Breast epithelium (tissue), 4 donors: ENCODE data around the gene LRRTM4. TPM values are rescaled to one million over a fixed set of nuclear protein-coding genes. Genes with fewer than 3 reads are reported as not detected.

Experiments used
- DNase-seq, 2 donors: peaks; one replicate each; pipeline ENCODE4 v3.0.0-alpha.2; 2019; ENCODE audit warnings: low spot score in 2 of 2
- H3K27ac ChIP-seq, 2 donors: fragments of 200-600 bp; sonication (generic) in 1 of 2; one replicate each; pipeline ENCODE4 v1.5.1; 2016 to 2019; ENCODE audit warnings: mild to moderate bottlenecking in 1 of 2
- H3K27me3 ChIP-seq, 2 donors: fragments of 200-600 bp; sonication (generic) in 1 of 2; one replicate each; pipeline versions ENCODE4 v1.5.1 to v1.6.0; 2017 to 2019; ENCODE audit warnings: control low read depth in 1 of 2, mild to moderate bottlenecking in 1 of 2
- H3K36me3 ChIP-seq: fragments of 200-600 bp; one replicate; pipeline ENCODE4 v1.5.1; 2019
- H3K4me1 ChIP-seq, 2 donors: fragments of 200-600 bp; sonication (generic); one replicate each; pipeline ENCODE4 v1.5.1; 2016 to 2019; ENCODE audit warnings: control low read depth in 1 of 2
- H3K4me3 ChIP-seq, 3 donors: fragments of 200-600 bp; sonication (generic); 1 replicate in 2 of 3; 2 replicates in 1 of 3; pipeline ENCODE4 v1.5.1; 2016 to 2019; ENCODE audit warnings: mild to moderate bottlenecking in 3 of 3, moderate library complexity in 2 of 3
- H3K9me3 ChIP-seq, 2 donors: fragments of 200-600 bp; sonication (generic) in 1 of 2; one replicate each; pipeline ENCODE4 v1.5.1; 2016 to 2019; ENCODE audit warnings: control low read depth in 1 of 2
- POLR2A ChIP-seq: fragments of 450-650 bp; IDR thresholded peaks from one replicate; pipeline ENCODE4 v1.6.1; 2016; ENCODE audit warnings: antibody characterized with exemption, mild to moderate bottlenecking, moderate library complexity
- POLR2AphosphoS5 ChIP-seq, 3 donors: sonication (generic); formaldehyde crosslinking; IDR thresholded peaks; one replicate each; pipeline ENCODE4 v1.6.1; 2017; ENCODE audit warnings: antibody characterized with exemption in 3 of 3
- intact Hi-C: fragments of 100-400 bp; cut with DNase I; formaldehyde crosslinking; loops from one replicate; pipeline ENCODE4 v1.15.1; 2023; ENCODE audit warnings: low total_unique reads
- total RNA-seq, 3 donors: library from RNA; depleted of rRNA; stranded (reverse); fragments of >200 nt; gene quantifications; one replicate each; pipeline ENCODE4 v1.1.0, GENCODE V29; 2016
- TF ChIP-seq, protein P1 (sequence below), 3 donors: fragments of 450-650 bp; IDR thresholded peaks; one replicate each; pipeline ENCODE4 v1.5.1; 2016 to 2017; ENCODE audit warnings: antibody characterized with exemption in 3 of 3, mild to moderate bottlenecking in 3 of 3, moderate library complexity in 3 of 3

Gene LRRTM4
- total RNA-seq, 3 donors from 2014 or later, result 0.16 to 1.6 TPM; not detected in 1

DNA sequence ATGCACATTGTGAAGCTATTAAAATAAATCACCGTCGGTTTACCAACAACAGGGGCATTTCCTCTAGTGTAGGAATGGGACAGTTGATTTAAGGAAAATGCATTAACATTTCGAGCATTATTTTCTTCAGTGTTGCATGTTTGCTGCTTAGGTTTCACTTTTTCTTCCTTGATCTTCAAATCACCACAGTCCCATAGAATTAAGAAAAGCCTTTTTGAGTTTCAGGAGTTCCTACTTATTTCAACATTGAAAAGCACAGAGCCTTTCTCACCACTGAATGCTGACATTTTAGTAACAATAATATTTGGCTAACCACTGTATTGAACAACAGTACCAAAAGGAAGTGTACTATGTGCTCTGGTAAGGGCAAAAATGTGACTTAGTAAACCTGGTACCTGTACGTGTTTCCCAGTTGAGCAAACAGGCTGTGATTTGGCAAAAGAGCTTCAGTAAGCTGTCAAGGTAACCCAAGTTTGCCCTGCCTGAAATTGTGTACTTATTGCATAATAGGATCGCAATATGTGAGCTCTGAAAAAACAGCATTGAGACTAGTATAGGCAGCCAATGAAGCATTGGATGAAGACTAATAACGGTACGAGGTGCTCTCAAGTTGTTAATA lies 2.2 kb downstream of the LRRTM4 start:
- no peak for DNase-seq
- Histone ChIP-seq H3K9me3 (no peaks in the 10 kb centered on the region), H3K27ac (no peak overlapping the region), H3K27me3 (no peaks in the 10 kb centered on the region), H3K4me1 (no peaks in the 10 kb centered on the region), H3K4me3 (no peak overlapping the region), H3K36me3 (no peaks in the 10 kb centered on the region)
- intact Hi-C loops, result no loop called here
- no peak for TF ChIP-seq POLR2AphosphoS5 (IDR thresholded peaks at IDR 0.05)
- no peak for TF ChIP-seq POLR2A
- TF ChIP-seq, protein P1, sequence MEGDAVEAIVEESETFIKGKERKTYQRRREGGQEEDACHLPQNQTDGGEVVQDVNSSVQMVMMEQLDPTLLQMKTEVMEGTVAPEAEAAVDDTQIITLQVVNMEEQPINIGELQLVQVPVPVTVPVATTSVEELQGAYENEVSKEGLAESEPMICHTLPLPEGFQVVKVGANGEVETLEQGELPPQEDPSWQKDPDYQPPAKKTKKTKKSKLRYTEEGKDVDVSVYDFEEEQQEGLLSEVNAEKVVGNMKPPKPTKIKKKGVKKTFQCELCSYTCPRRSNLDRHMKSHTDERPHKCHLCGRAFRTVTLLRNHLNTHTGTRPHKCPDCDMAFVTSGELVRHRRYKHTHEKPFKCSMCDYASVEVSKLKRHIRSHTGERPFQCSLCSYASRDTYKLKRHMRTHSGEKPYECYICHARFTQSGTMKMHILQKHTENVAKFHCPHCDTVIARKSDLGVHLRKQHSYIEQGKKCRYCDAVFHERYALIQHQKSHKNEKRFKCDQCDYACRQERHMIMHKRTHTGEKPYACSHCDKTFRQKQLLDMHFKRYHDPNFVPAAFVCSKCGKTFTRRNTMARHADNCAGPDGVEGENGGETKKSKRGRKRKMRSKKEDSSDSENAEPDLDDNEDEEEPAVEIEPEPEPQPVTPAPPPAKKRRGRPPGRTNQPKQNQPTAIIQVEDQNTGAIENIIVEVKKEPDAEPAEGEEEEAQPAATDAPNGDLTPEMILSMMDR (IDR thresholded peaks at IDR 0.05), result no peak

DNA sequence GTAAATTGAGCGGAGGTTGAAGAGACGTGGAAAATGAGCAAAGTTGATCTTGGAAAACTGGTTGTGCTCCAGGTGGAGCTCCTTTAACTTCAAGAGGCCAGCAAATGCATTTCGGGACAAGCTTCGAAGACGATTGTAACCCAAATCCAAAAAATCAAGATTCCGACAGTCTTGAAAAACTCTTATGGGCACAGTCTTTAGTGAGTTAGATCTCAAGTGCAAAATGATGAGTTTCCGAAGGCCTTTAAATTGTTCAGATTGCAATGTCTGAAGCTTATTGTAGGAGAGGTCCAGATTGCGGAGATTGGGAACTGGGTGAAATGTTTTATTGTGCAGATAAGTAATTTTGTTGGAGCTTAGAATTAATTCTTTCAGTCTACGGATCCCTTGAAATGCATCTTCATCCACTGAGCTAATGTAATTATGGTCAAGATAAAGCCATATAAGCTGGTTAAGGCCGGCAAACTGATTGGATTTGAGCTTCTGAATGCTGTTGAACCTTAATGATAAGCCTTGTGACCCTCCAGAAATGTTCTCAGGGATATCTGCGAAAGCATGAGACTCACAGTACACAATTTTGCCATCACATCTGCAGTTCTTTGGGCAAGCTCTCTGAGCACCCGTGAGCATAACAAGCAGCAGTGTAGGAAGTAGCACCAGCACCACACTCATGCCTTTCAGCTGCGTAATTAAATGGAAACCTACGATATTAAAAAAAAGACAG lies 2.9 kb downstream of the LRRTM4 start:
- intact Hi-C loops, result no loop called here
- no peak for TF ChIP-seq POLR2AphosphoS5 (IDR thresholded peaks at IDR 0.05)
- TF ChIP-seq, protein P1 (IDR thresholded peaks at IDR 0.05), result no peak
- no peak for TF ChIP-seq POLR2A

DNA sequence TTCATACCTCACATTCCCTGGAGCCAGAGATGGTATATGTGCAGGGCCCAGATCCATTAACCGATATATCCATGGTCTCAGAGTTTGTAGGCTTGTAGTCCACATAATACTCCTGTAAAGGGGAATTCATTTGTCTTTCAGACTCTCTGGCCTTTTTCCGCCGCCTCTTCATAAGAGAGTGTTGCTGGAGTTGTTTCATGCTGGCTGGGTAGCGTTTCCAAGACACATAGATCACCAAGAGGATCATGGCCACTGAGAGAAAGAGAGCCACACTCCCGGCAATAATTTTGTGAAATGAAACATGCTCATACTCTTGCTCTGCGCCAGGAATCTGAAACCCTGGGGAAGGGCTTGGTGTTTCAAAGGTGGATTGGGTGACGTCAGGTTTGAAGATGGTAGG lies 3.9 kb downstream of the LRRTM4 start:
- DNase-seq, result no peak
- TF ChIP-seq POLR2AphosphoS5 (IDR thresholded peaks at IDR 0.05) (no peak), POLR2A (no peak)
- TF ChIP-seq, protein P1 (IDR thresholded peaks at IDR 0.05), result no peak
- intact Hi-C loops, result no loop called here
- Histone ChIP-seq H3K9me3 (no peaks in the 10 kb centered on the region), H3K4me3 (no peak overlapping the region), H3K27ac (no peak overlapping the region), H3K36me3 (no peaks in the 10 kb centered on the region), H3K4me1 (no peaks in the 10 kb centered on the region), H3K27me3 (no peaks in the 10 kb centered on the region)

More for the DNA sequence above, 2.9 kb downstream of the LRRTM4 start:
- Histone ChIP-seq H3K9me3 (no peaks in the 10 kb centered on the region), H3K4me3 (no peak overlapping the region), H3K36me3 (no peaks in the 10 kb centered on the region), H3K4me1 (no peaks in the 10 kb centered on the region), H3K27me3 (no peaks in the 10 kb centered on the region), H3K27ac (no peak overlapping the region)
- no peak for DNase-seq

DNA sequence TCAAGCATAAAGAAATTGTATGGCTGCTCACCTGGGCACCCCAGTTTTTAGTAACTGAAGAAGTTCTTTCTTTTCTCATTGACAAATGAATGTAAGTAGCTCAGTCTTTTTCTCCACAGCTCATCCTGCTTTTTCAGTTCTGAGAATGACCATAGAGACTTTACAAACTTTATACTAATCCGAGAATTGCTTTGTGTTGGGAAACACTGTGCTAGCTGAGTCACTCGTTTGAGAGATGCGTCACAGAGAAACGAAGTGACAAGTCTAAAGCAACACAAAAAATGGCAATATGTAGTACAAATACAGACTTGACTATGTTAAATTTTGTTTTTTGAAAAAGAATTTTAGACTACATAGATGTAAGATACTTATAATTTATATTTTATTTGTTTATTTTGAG lies 9.0 kb downstream of the LRRTM4 start:
- DNase-seq, result no peak
- no peak overlapping the region for H3K27ac ChIP-seq
- no peaks in the 10 kb centered on the region for H3K9me3 ChIP-seq
- H3K27me3 ChIP-seq, result no peaks in the 10 kb centered on the region
- H3K36me3 ChIP-seq, result no peaks in the 10 kb centered on the region
- no peaks in the 10 kb centered on the region for H3K4me1 ChIP-seq
- H3K4me3 ChIP-seq, result no peak overlapping the region
- TF ChIP-seq, protein P1 (IDR thresholded peaks at IDR 0.05), result no peak
- no peak for TF ChIP-seq POLR2AphosphoS5 (IDR thresholded peaks at IDR 0.05)
- no peak for TF ChIP-seq POLR2A
- intact Hi-C loops, result no loop called here

DNA sequence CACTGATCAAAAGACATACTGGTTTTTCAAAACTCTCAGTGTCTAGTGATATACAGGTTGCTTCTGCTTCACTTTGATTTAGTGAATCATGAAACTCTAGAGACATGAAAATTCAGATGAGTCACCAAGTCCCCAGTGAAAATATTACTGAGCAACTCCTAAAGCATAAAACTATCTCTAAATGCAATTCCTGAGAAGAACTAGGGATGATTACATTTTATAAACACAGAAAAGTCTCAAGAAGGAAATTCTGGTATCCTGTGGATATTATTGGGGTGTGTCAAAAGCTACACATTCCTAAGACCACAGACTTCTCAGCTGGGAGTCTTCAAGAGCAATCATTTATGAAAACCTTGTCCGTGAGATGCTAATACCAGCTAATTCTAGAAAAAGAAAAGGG lies 9.7 kb downstream of the LRRTM4 start:
- no peak overlapping the region for H3K27ac ChIP-seq
- H3K9me3 ChIP-seq, result no peaks in the 10 kb centered on the region
- no peaks in the 10 kb centered on the region for H3K36me3 ChIP-seq
- H3K27me3 ChIP-seq, result no peaks in the 10 kb centered on the region
- no peak overlapping the region for H3K4me3 ChIP-seq
- H3K4me1 ChIP-seq, result no peaks in the 10 kb centered on the region
- no peak for DNase-seq
- no peak for TF ChIP-seq POLR2A
- TF ChIP-seq, protein P1 (IDR thresholded peaks at IDR 0.05), result no peak
- TF ChIP-seq POLR2AphosphoS5 (IDR thresholded peaks at IDR 0.05), result no peak
- intact Hi-C loops, result no loop called here
